HCT116 (cell line): ENCODE data around the gene ZHX3.

Experiments used
- CEBPB ChIP-seq: IDR thresholded peaks from 2 replicates; pipeline ENCODE4 v1.6.1; 2012; ENCODE audit warnings: low read depth
- POLR2A ChIP-seq: IDR thresholded peaks from 2 replicates; pipeline ENCODE4 v1.7.0; 2011; ENCODE audit warnings: borderline replicate concordance; ENCODE audit not compliant: insufficient read depth, insufficient read length; ENCODE audit errors: extremely low read depth
- SP1 ChIP-seq: IDR thresholded peaks from 2 replicates; pipeline ENCODE4 v1.6.1; 2012; ENCODE audit warnings: low read depth
- TF ChIP-seq, protein P1 (sequence below), 3 experiments: fragments of 200-600 bp in 1 of 3; sonication (generic) in 1 of 3; IDR thresholded peaks in 2 of 3; conservative IDR thresholded peaks in 1 of 3; 2 replicates each; pipeline ENCODE4 v1.5.1; 2012 to 2017; ENCODE audit warnings: low read depth in 2 of 3, low read length in 2 of 3, antibody characterized with exemption in 1 of 3, borderline replicate concordance in 1 of 3, control low read depth in 1 of 3, mild to moderate bottlenecking in 1 of 3, mixed read lengths in 1 of 3, mixed run types in 1 of 3, moderate library complexity in 1 of 3; ENCODE audit not compliant: insufficient read depth in 1 of 3
- TF ChIP-seq, protein P2 (sequence below): IDR thresholded peaks from 2 replicates; pipeline ENCODE4 v1.6.1; 2012

GRCh38 chr20:41356951-41357350, 39.4 kb upstream of the ZHX3 start:
- TF ChIP-seq, protein P1, sequence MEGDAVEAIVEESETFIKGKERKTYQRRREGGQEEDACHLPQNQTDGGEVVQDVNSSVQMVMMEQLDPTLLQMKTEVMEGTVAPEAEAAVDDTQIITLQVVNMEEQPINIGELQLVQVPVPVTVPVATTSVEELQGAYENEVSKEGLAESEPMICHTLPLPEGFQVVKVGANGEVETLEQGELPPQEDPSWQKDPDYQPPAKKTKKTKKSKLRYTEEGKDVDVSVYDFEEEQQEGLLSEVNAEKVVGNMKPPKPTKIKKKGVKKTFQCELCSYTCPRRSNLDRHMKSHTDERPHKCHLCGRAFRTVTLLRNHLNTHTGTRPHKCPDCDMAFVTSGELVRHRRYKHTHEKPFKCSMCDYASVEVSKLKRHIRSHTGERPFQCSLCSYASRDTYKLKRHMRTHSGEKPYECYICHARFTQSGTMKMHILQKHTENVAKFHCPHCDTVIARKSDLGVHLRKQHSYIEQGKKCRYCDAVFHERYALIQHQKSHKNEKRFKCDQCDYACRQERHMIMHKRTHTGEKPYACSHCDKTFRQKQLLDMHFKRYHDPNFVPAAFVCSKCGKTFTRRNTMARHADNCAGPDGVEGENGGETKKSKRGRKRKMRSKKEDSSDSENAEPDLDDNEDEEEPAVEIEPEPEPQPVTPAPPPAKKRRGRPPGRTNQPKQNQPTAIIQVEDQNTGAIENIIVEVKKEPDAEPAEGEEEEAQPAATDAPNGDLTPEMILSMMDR (IDR thresholded peaks at IDR 0.05 in 2 of 3, conservative IDR thresholded peaks at IDR 0.05 in 1 of 3; ENCODE audit: borderline replicate concordance in 1 of 3, insufficient read depth in 1 of 3, low read depth in 2 of 3, low read length in 2 of 3) = no peak
- TF ChIP-seq CEBPB (no peak), POLR2A (no peak), SP1 (no peak)
- TF ChIP-seq, protein P2, sequence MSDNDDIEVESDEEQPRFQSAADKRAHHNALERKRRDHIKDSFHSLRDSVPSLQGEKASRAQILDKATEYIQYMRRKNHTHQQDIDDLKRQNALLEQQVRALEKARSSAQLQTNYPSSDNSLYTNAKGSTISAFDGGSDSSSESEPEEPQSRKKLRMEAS = no peak
